Neural cell (in vitro differentiated cells): ENCODE results near the gene SYNE3. TPM values are rescaled to one million over a fixed set of nuclear protein-coding genes. Genes with fewer than 3 reads are reported as not detected.

Source experiments
- H2AFZ ChIP-seq: fragments of 200-600, 300-800 bp; sonication (generic), shearing (Covaris generic); 2 replicates; pipeline ENCODE4 v1.6.0; 2014; ENCODE audit warnings: low read depth, mild to moderate bottlenecking, antibody characterized with exemption, low read length, moderate library complexity
- H3F3A ChIP-seq: fragments of 200-600 bp; shearing (Covaris generic); 2 replicates; pipeline ENCODE4 v1.6.1; 2016; ENCODE audit warnings: mild to moderate bottlenecking, moderate library complexity, mixed read lengths, antibody characterized with exemption, low read length; ENCODE audit not compliant: insufficient read depth, poor library complexity, severe bottlenecking
- H3K27ac ChIP-seq: fragments of 200-600, 300-800 bp; sonication (generic), shearing (Covaris generic); 2 replicates; pipeline ENCODE4 v1.5.1; 2014; ENCODE audit warnings: mild to moderate bottlenecking, low read length, moderate library complexity
- H3K27me3 ChIP-seq: fragments of 300-800, 200-600 bp; sonication (generic), shearing (Covaris generic); 2 replicates; pipeline ENCODE4 v1.6.0; 2014; ENCODE audit warnings: mild to moderate bottlenecking, low read depth, low read length, moderate library complexity; ENCODE audit not compliant: insufficient read depth
- H3K36me3 ChIP-seq: fragments of 300-800, 200-600 bp; sonication (generic), shearing (Covaris generic); 2 replicates; pipeline ENCODE4 v1.5.1; 2014; ENCODE audit warnings: mild to moderate bottlenecking, antibody characterized with exemption, low read length, moderate library complexity; ENCODE audit not compliant: insufficient read depth
- H3K4me2 ChIP-seq: fragments of 300-800, 200-600 bp; sonication (generic), shearing (Covaris generic); 2 replicates; pipeline ENCODE4 v1.6.0; 2014; ENCODE audit warnings: mild to moderate bottlenecking, low read length
- H3K4me3 ChIP-seq: fragments of 300-800, 200-600 bp; sonication (generic), shearing (Covaris generic); 2 replicates; pipeline ENCODE4 v1.5.1; 2014; ENCODE audit warnings: mild to moderate bottlenecking, low read length, moderate library complexity
- H3K79me2 ChIP-seq: fragments of 200-600 bp; shearing (Covaris generic); replicated peaks from 2 replicates; pipeline ENCODE4 v1.6.0; 2014; ENCODE audit warnings: mild to moderate bottlenecking, low read length, moderate library complexity; ENCODE audit not compliant: insufficient read depth
- H3K9ac ChIP-seq: fragments of 300-800, 200-600 bp; sonication (generic), shearing (Covaris generic); 2 replicates; pipeline ENCODE4 v1.6.1; 2016; ENCODE audit warnings: mild to moderate bottlenecking, low read length, mixed read lengths
- H3K9me2 ChIP-seq: fragments of 200-600 bp; shearing (Covaris generic); 2 replicates; pipeline ENCODE4 v1.6.1; 2016; ENCODE audit warnings: mild to moderate bottlenecking, low read length, mixed read lengths; ENCODE audit not compliant: insufficient read depth
- H3K9me3 ChIP-seq: fragments of 200-600, 300-800 bp; sonication (generic), shearing (Covaris generic); 2 replicates; pipeline ENCODE4 v1.6.1; 2016; ENCODE audit warnings: mild to moderate bottlenecking, mixed run types, low read length, moderate library complexity, mixed read lengths
- H4K20me1 ChIP-seq: fragments of 200-600 bp; shearing (Covaris generic); 2 replicates; pipeline ENCODE4 v1.6.1; 2016; ENCODE audit warnings: mild to moderate bottlenecking, mixed run types; ENCODE audit not compliant: insufficient read depth
- CTCF ChIP-seq: fragments of 450-650 bp; IDR thresholded peaks from 2 replicates; pipeline ENCODE4 v1.5.1; 2014; ENCODE audit warnings: antibody characterized with exemption, mild to moderate bottlenecking, moderate library complexity; ENCODE audit not compliant: poor library complexity, severe bottlenecking
- EP300 ChIP-seq: fragments of 450-650 bp; conservative IDR thresholded peaks from 2 replicates; pipeline ENCODE4 v1.6.1; 2014; ENCODE audit warnings: antibody characterized with exemption, mild to moderate bottlenecking, moderate library complexity; ENCODE audit not compliant: poor library complexity, severe bottlenecking
- EZH2 ChIP-seq: fragments of 200-600, 300-800 bp; shearing (Covaris generic), sonication (generic); IDR thresholded peaks from 2 replicates; pipeline ENCODE4 v1.6.1; 2014; ENCODE audit warnings: antibody characterized with exemption, low read length, borderline replicate concordance, mild to moderate bottlenecking; ENCODE audit not compliant: insufficient read depth, poor library complexity, severe bottlenecking
- MXI1 ChIP-seq: fragments of 450-650 bp; conservative IDR thresholded peaks from 2 replicates; pipeline ENCODE4 v1.6.1; 2014; ENCODE audit warnings: antibody characterized with exemption, mild to moderate bottlenecking; ENCODE audit not compliant: poor library complexity, severe bottlenecking
- POLR2AphosphoS5 ChIP-seq: IDR thresholded peaks from 2 replicates; pipeline ENCODE4 v1.6.1; 2012
- RAD21 ChIP-seq: fragments of 450-650 bp; conservative IDR thresholded peaks from 2 replicates; pipeline ENCODE4 v1.6.1; 2014; ENCODE audit warnings: antibody characterized with exemption, mild to moderate bottlenecking, moderate library complexity
- SMC3 ChIP-seq: fragments of 450-650 bp; conservative IDR thresholded peaks from 2 replicates; pipeline ENCODE4 v1.6.1; 2014; ENCODE audit warnings: antibody characterized with exemption, mild to moderate bottlenecking, moderate library complexity; ENCODE audit not compliant: poor library complexity
- TAF1 ChIP-seq: IDR thresholded peaks from 2 replicates; pipeline ENCODE4 v1.6.1; 2012; ENCODE audit warnings: low read depth
- polyA plus RNA-seq: library from polyadenylated mRNA; depleted of rRNA; stranded (reverse); fragments of >200 nt; gene quantifications from 2 replicates; pipeline ENCODE4 v1.2.3, GENCODE V29; 2014
- TF ChIP-seq, protein P1 (sequence below): IDR thresholded peaks from 2 replicates; pipeline ENCODE4 v1.6.1; 2012; ENCODE audit warnings: borderline replicate concordance

SYNE3 gene
- polyA plus RNA-seq, 1 donor from 2014 or later = 0.35 TPM

GRCh38 chr14:95480887-95481226, 35.6 kb downstream of the SYNE3 start (continued):
- TF ChIP-seq EP300 = no peak

DNA sequence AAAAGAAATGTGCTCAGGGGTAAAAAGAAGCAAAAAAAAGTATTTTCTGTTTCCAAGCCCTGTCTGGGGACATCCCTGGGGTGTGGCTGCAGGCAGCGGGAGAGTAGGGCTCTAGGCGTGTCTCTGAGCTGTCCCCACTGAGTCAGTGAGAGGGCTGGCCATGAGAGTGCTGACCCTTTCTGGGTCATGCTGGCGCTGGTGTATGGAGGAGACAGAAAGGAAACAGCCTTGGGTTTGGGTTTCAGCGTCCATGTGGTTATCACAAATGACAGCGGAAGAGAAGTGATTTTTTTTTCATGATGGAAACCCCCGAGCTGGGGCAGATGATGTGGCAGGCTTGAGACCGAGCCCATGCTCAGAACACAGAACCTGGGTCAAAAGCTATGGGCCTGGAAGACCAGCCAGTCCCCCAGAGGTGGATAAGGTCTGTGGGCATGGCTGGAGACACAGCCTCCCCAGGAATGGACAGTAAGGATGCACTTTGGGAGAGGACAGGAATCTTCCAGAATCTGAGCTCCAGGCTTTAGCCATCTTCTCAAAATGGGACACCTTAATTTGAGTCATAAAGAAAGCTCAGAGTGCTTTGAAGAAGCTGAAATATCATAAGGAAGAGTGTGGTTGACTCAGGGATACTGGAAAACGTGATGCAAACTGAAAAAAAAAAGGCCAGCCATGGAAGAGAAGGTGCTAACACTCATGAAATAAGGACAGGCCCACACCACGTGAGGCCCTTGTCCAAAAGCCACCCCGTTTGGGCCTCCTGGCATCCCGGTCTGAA, 36.2 kb downstream of the SYNE3 start:
- H3K36me3 ChIP-seq = no peaks in the 10 kb centered on the region
- H3K4me3 ChIP-seq = no peak overlapping the region
- H3K79me2 ChIP-seq = no peaks in the 10 kb centered on the region
- no peak overlapping the region for H3K4me2 ChIP-seq
- no peak overlapping the region for H3K27ac ChIP-seq
- no peaks in the 10 kb centered on the region for H3K9me3 ChIP-seq
- no peaks in the 10 kb centered on the region for H3K27me3 ChIP-seq
- no peak overlapping the region for H2AFZ ChIP-seq
- H3F3A ChIP-seq = no peaks in the 10 kb centered on the region
- no peak for TF ChIP-seq EP300
- no peak overlapping the region for H3K9ac ChIP-seq
- H4K20me1 ChIP-seq = no peaks in the 10 kb centered on the region
- no peaks in the 10 kb centered on the region for H3K9me2 ChIP-seq

DNA sequence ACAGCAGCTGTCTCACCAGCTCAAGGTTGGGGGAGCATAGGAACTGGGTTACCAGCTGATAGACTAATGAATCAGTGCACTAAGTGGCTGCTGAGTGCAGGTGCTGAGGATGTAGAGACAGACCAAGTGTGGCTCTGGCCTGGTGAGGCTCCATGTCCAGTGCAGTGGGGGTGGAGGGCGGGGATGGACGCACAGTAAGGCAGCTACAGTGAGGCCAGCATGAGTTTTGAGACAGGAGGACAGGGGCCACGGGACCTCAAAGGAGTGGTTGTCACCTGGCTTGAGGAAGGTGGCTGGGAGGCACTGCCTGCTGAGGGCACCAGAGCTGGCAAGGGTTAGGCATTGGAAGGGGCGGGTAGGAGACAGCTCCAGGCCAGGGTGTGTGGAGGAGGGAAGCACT, 37.0 kb downstream of the SYNE3 start:
- Histone ChIP-seq H3K4me2 (no peak overlapping the region), H3K9me2 (no peaks in the 10 kb centered on the region), H3K9me3 (no peaks in the 10 kb centered on the region), H2AFZ (no peak overlapping the region), H3F3A (no peaks in the 10 kb centered on the region), H3K27me3 (no peaks in the 10 kb centered on the region), H3K27ac (no peak overlapping the region), H3K79me2 (no peaks in the 10 kb centered on the region), H3K36me3 (no peaks in the 10 kb centered on the region), H4K20me1 (no peaks in the 10 kb centered on the region), H3K9ac (no peak overlapping the region), H3K4me3 (no peak overlapping the region)
- TF ChIP-seq CTCF (no peak), POLR2AphosphoS5 (no peak), TAF1 (no peak), MXI1 (no peak), EZH2 (no peak), SMC3 (no peak), EP300 (no peak), RAD21 (no peak)
- TF ChIP-seq, protein P1, sequence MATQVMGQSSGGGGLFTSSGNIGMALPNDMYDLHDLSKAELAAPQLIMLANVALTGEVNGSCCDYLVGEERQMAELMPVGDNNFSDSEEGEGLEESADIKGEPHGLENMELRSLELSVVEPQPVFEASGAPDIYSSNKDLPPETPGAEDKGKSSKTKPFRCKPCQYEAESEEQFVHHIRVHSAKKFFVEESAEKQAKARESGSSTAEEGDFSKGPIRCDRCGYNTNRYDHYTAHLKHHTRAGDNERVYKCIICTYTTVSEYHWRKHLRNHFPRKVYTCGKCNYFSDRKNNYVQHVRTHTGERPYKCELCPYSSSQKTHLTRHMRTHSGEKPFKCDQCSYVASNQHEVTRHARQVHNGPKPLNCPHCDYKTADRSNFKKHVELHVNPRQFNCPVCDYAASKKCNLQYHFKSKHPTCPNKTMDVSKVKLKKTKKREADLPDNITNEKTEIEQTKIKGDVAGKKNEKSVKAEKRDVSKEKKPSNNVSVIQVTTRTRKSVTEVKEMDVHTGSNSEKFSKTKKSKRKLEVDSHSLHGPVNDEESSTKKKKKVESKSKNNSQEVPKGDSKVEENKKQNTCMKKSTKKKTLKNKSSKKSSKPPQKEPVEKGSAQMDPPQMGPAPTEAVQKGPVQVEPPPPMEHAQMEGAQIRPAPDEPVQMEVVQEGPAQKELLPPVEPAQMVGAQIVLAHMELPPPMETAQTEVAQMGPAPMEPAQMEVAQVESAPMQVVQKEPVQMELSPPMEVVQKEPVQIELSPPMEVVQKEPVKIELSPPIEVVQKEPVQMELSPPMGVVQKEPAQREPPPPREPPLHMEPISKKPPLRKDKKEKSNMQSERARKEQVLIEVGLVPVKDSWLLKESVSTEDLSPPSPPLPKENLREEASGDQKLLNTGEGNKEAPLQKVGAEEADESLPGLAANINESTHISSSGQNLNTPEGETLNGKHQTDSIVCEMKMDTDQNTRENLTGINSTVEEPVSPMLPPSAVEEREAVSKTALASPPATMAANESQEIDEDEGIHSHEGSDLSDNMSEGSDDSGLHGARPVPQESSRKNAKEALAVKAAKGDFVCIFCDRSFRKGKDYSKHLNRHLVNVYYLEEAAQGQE = no peak
